OCI-LY7 (cell line): ENCODE measurements around the gene PSAP. TPM values are rescaled to one million over a fixed set of nuclear protein-coding genes. Genes with fewer than 3 reads are reported as not detected.
A peak's percentile ranks its signal among the peaks of the same experiment; 100 is the strongest.

Experiments used
- BruUV-seq: library from RNA; stranded (reverse); fragments of 400-500 nt; replicated peaks from 2 replicates; lab custom pipeline; 2021; lab: Mats Ljungman, UMichigan
- CTCF ChIA-PET: fragments of 300-600 bp; sonication (Branson Sonifier 250); formaldehyde crosslinking; loops from one replicate; lab custom pipeline; 2022; ENCODE audit warnings: antibody characterized with exemption; ENCODE audit not compliant: unreplicated experiment; lab: Charles Lee
- POLR2A ChIA-PET: fragments of 300-600 bp; sonication (Branson Sonifier 250); formaldehyde crosslinking; loops from one replicate; lab custom pipeline; 2022; ENCODE audit warnings: antibody characterized with exemption; lab: Charles Lee
- DNase-seq: peaks from one replicate; pipeline ENCODE4 v3.0.0-alpha.2; 2015; ENCODE audit warnings: low spot score
- H2AFZ ChIP-seq: fragments of 200-600 bp; sonication (generic), shearing (Covaris generic); 2 replicates; pipeline ENCODE4 v1.6.1; 2014; ENCODE audit warnings: mild to moderate bottlenecking, antibody characterized with exemption, low read length, moderate library complexity
- H3K27ac ChIP-seq: fragments of 200-600 bp; sonication (generic); 2 replicates; pipeline ENCODE4 v1.5.1; 2014; ENCODE audit warnings: mixed run types, low read depth, mild to moderate bottlenecking, moderate library complexity, low read length, inconsistent platforms; ENCODE audit not compliant: poor library complexity, severe bottlenecking
- H3K36me3 ChIP-seq: fragments of 200-600 bp; sonication (generic); 2 replicates; pipeline ENCODE4 v1.6.1; 2014; ENCODE audit warnings: mild to moderate bottlenecking, antibody characterized with exemption, low read length, moderate library complexity, mixed read lengths; ENCODE audit not compliant: insufficient read depth
- H3K4me1 ChIP-seq: fragments of 200-600 bp; sonication (generic); 2 replicates; pipeline ENCODE4 v1.5.1; 2014; ENCODE audit warnings: mild to moderate bottlenecking, low read length; ENCODE audit not compliant: insufficient read depth, poor library complexity, severe bottlenecking
- H3K4me2 ChIP-seq: fragments of 200-600 bp; sonication (generic); 2 replicates; pipeline ENCODE4 v1.6.1; 2014; ENCODE audit warnings: mild to moderate bottlenecking, low read length
- H3K4me3 ChIP-seq: fragments of 200-600 bp; sonication (generic); 2 replicates; pipeline ENCODE4 v1.5.1; 2014; ENCODE audit warnings: mild to moderate bottlenecking, low read depth, low read length; ENCODE audit not compliant: poor library complexity, severe bottlenecking
- H3K79me2 ChIP-seq: fragments of 200-600 bp; sonication (generic); 2 replicates; pipeline ENCODE4 v1.6.1; 2016; ENCODE audit warnings: low read depth, mild to moderate bottlenecking, low read length, moderate library complexity, mixed read lengths; ENCODE audit not compliant: insufficient read depth
- H3K9me2 ChIP-seq: fragments of 200-600 bp; sonication (generic); 2 replicates; pipeline ENCODE4 v1.6.1; 2016; ENCODE audit warnings: mild to moderate bottlenecking, low read length, mixed read lengths; ENCODE audit not compliant: insufficient read depth
- H3K9me3 ChIP-seq: fragments of 200-600 bp; sonication (generic); 2 replicates; pipeline ENCODE4 v1.6.1; 2014; ENCODE audit warnings: mild to moderate bottlenecking, mixed run types, low read length, mixed read lengths
- H4K20me1 ChIP-seq: fragments of 200-600 bp; sonication (generic); 2 replicates; pipeline ENCODE4 v1.6.1; 2014; ENCODE audit warnings: mild to moderate bottlenecking, antibody characterized with exemption, low read length, moderate library complexity, mixed read lengths; ENCODE audit not compliant: insufficient read depth
- EZH2phosphoT487 ChIP-seq: fragments of 200-600 bp; sonication (generic); IDR thresholded peaks from 2 replicates; pipeline ENCODE4 v1.6.1; 2018; ENCODE audit warnings: low read depth, borderline replicate concordance, mild to moderate bottlenecking, mixed run types, antibody characterized with exemption, low read length, moderate library complexity, mixed read lengths
- intact Hi-C: fragments of 100-400 bp; cut with micrococcal nuclease; formaldehyde crosslinking; loops from one replicate; pipeline ENCODE4 v1.10.0; 2022; ENCODE audit not compliant: unreplicated experiment
- total RNA-seq, 2 experiments: library from RNA; depleted of rRNA in 1 of 2; stranded (reverse); fragments of >200 nt in 1 of 2; shearing (Covaris generic) in 1 of 2; gene quantifications; 2 replicates each; pipeline ENCODE4 v1.2.3, GENCODE V29; 2014 to 2022
- TF ChIP-seq, protein P1 (sequence below): fragments of 200-600 bp; sonication (generic); conservative IDR thresholded peaks from 2 replicates; pipeline ENCODE4 v1.5.1; 2014; ENCODE audit warnings: mild to moderate bottlenecking, antibody characterized with exemption, low read length, moderate library complexity, mixed read lengths

The PSAP gene
- total RNA-seq, 2 experiments from 2014 or later = 163 to 200 TPM

DNA sequence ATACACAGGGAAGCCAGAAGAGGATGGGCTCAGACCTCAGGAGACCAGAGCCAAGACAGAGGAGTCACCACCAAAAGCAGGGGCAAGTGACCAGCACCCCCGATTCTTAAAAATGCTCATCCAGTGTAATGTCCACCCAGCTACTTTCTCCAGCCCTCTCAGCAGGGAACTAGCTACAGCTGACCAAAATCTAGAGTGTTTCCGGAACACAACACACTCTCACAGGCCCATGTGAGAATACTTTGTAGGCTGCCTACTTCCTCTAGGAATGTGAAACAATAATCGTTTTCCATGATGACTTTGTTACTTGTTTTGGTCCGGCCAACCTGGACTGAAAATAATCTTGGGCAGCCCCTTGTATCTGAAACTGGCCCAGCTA lies 14.5 kb downstream of the PSAP start:
- H3K36me3 ChIP-seq = peaks cover 33% of the 10 kb centered on the region
- CTCF ChIA-PET = interaction anchor here (1.0 to 2.8 kb wide), 5 partner anchors 12 to 124 kb away, joined by 3 to 14 read pairs (median 4); no protein-coding TSS in a partner anchor
- peak; percentile 38 for DNase-seq
- H3K9me3 ChIP-seq = no peaks in the 10 kb centered on the region
- peaks cover 86% of the 10 kb centered on the region for H3K4me1 ChIP-seq
- TF ChIP-seq, protein P1, sequence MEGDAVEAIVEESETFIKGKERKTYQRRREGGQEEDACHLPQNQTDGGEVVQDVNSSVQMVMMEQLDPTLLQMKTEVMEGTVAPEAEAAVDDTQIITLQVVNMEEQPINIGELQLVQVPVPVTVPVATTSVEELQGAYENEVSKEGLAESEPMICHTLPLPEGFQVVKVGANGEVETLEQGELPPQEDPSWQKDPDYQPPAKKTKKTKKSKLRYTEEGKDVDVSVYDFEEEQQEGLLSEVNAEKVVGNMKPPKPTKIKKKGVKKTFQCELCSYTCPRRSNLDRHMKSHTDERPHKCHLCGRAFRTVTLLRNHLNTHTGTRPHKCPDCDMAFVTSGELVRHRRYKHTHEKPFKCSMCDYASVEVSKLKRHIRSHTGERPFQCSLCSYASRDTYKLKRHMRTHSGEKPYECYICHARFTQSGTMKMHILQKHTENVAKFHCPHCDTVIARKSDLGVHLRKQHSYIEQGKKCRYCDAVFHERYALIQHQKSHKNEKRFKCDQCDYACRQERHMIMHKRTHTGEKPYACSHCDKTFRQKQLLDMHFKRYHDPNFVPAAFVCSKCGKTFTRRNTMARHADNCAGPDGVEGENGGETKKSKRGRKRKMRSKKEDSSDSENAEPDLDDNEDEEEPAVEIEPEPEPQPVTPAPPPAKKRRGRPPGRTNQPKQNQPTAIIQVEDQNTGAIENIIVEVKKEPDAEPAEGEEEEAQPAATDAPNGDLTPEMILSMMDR = no peak
- no peak for TF ChIP-seq EZH2phosphoT487
- H3K9me2 ChIP-seq = no peaks in the 10 kb centered on the region
- intact Hi-C loops = loop anchor here (1.0 kb wide), 3 partner anchors 23 to 60 kb away; no protein-coding TSS in a partner anchor
- H3K4me2 ChIP-seq = peak overlapping the region; percentile 71
- H3K27ac ChIP-seq = peak overlapping the region; percentile 87
- H3K79me2 ChIP-seq = peaks cover 85% of the 10 kb centered on the region
- H4K20me1 ChIP-seq = peaks cover 13% of the 10 kb centered on the region; the same call in 1 of the 2 replicates
- H2AFZ ChIP-seq = no peak overlapping the region
- BruUV-seq = TSS peak; percentile 71
- POLR2A ChIA-PET = interaction anchor here (1.1 to 5.5 kb wide), 10 partner anchors 9 to 166 kb away, joined by 3 to 35 read pairs (median 4); partner anchors contain the start of gene PSAP
- H3K4me3 ChIP-seq = peak overlapping the region; percentile 55

DNA sequence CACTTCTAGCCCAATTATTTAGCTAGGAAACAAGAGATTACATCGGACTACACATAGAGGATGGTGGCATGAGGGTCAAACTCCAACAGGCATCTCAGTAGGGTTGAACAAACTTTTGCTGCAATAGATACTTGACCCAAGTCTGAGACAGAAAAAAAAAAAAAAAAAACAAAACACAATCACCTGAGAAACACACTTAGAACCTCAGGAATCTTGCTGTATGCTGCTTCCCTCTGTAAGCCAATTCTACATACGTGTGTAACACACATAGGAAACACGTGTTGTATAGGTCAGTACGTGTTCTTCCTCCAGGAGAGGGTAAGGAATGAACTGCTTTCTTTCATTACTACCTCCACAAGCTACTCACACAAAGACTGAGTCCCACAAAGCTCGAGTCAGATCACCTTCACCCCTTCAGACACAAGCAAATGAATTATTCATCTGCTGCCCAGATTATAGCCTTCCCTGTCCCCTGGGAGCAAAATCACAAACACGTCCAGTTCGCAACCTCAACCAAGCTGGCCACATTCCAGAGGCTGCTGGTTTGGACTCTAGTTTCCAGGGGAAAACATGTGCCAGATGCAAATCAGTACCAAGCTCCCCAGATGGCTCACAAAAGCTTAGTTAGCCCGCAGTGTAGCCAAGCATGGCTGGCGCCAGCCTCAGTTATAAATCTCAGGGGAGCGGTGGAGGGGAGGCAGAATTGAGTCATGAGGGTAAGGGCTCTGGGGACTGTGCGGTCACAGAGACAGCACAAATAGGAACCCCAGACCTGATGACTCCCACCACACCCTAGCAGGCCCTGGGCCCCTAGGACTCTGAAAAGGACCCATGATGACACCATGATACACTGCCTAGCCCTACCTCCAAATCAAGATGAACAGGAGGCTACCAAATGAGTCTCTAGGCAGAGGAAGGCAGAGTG lies 15.1 kb downstream of the PSAP start:
- peak overlapping the region; percentile 57 for H3K4me3 ChIP-seq
- peak; percentile 98 for DNase-seq
- H2AFZ ChIP-seq = no peak overlapping the region
- H3K4me1 ChIP-seq = peaks cover 80% of the 10 kb centered on the region
- H3K36me3 ChIP-seq = peaks cover 40% of the 10 kb centered on the region
- TF ChIP-seq, protein P1 = peak; percentile 10; the same call in 1 of the 2 replicates
- no peak for TF ChIP-seq EZH2phosphoT487
- H4K20me1 ChIP-seq = peaks cover 9% of the 10 kb centered on the region; the same call in 1 of the 2 replicates
- H3K4me2 ChIP-seq = peak overlapping the region; percentile 71
- peaks cover 79% of the 10 kb centered on the region for H3K79me2 ChIP-seq
- BruUV-seq = TSS peak; percentile 72
- H3K9me3 ChIP-seq = no peaks in the 10 kb centered on the region
- ChIA-PET POLR2A (interaction anchor here (0.6 to 5.5 kb wide), 13 partner anchors 15 to 166 kb away, joined by 3 to 35 read pairs (median 4); partner anchors contain the start of gene PSAP), CTCF (interaction anchor here (0.8 to 2.8 kb wide), 9 partner anchors 9 to 123 kb away, joined by 3 to 14 read pairs (median 3); no protein-coding TSS in a partner anchor)
- intact Hi-C loops = loop anchor here (1.0 kb wide), 3 partner anchors 23 to 60 kb away; no protein-coding TSS in a partner anchor
- H3K27ac ChIP-seq = peak overlapping the region; percentile 87
- H3K9me2 ChIP-seq = no peaks in the 10 kb centered on the region
